ENCODE measurements around the gene MAP3K13.

DNA sequence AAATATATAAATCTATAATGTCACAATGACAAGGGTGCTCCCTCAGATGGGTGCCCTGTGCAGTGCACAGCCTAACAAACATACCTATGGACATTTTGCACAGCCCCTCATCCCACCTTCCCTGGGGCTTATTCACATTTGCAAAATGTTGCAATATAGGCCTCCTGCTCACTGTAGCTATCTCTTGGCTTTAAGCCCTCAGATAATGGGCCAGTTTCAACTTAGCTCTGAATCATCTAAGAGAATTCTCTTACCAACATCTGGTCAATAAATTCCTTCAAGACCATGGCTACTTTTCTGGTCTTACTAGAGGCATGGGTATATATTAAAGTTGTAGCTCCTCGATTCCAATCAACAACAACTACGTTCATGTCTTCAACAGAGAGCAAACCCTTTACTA is 171.6 kb downstream of the MAP3K13 start:
- TF ChIP-seq, protein P1, sequence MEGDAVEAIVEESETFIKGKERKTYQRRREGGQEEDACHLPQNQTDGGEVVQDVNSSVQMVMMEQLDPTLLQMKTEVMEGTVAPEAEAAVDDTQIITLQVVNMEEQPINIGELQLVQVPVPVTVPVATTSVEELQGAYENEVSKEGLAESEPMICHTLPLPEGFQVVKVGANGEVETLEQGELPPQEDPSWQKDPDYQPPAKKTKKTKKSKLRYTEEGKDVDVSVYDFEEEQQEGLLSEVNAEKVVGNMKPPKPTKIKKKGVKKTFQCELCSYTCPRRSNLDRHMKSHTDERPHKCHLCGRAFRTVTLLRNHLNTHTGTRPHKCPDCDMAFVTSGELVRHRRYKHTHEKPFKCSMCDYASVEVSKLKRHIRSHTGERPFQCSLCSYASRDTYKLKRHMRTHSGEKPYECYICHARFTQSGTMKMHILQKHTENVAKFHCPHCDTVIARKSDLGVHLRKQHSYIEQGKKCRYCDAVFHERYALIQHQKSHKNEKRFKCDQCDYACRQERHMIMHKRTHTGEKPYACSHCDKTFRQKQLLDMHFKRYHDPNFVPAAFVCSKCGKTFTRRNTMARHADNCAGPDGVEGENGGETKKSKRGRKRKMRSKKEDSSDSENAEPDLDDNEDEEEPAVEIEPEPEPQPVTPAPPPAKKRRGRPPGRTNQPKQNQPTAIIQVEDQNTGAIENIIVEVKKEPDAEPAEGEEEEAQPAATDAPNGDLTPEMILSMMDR (optimal IDR thresholded peaks at IDR 0.05 in 1 of 3, IDR thresholded peaks at IDR 0.05 in 1 of 3, conservative IDR thresholded peaks at IDR 0.05 in 1 of 3; ENCODE audit: extremely low read depth in 1 of 3, insufficient read depth in 2 of 3, low read length in 3 of 3) = no peak
- no peak for TF ChIP-seq EZH2 (IDR thresholded peaks at IDR 0.05; ENCODE audit: low read length)
